ENCODE measurements around the gene SLC9B2. TPM values are rescaled to one million over a fixed set of nuclear protein-coding genes. Genes with fewer than 3 reads are reported as not detected.

The SLC9B2 gene
- total RNA-seq, 6 experiments from 2014 or later, result 15.4 to 22.0 (median 17.5) TPM

DNA sequence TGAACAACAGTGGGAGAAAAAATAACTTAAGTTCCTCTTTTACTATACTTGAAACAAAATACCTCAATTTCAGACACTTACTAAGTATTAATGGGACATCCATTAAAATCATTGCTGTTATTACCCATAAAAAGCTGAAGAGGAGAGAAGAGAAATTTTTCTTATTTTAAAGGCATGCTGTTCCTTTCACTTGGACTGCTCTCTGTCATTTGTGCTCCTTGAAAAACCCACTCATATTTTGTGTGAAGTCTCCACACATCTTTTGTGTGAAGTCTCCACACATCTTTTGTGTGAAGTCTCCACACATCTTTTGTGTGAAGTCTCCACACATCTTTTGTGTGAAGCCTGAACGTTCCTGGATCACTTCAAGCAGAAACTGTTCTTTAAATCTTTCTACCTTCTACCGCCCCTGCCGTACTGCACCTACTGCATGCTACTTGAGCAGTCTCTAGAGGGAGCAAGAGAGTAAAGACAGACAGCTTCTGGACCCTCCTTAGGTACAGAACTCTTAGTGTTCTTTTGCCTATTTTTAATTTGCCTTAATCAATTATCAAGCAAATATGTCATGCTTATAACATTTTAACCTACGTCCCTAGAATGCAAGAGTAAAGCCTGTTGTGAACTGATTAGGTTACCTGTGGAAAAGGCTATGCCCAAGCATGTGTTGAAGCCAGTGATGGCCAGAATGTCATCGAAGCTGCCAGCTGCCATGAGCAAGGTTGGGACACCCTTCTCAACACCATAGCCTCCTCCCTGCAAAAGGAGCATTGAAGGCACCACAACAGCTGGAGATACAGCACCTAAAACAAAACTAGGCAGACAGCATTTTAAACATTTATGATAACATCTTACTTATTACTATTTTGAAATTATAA is 29.9 kb downstream of the SLC9B2 start:
- Mint-ChIP-seq H3K27me3 (ENCODE audit: insufficient read depth) (no peaks in the 10 kb centered on the region), H3K4me1 (ENCODE audit: low read depth) (peaks cover 11% of the 10 kb centered on the region), H3K4me3 (no peak overlapping the region), H3K27ac (no peak overlapping the region), H3K36me3 (ENCODE audit: low read depth) (no peaks in the 10 kb centered on the region; the same call in none of the 2 replicates), H3K9me3 (no peaks in the 10 kb centered on the region)
- TF ChIP-seq, protein P1, sequence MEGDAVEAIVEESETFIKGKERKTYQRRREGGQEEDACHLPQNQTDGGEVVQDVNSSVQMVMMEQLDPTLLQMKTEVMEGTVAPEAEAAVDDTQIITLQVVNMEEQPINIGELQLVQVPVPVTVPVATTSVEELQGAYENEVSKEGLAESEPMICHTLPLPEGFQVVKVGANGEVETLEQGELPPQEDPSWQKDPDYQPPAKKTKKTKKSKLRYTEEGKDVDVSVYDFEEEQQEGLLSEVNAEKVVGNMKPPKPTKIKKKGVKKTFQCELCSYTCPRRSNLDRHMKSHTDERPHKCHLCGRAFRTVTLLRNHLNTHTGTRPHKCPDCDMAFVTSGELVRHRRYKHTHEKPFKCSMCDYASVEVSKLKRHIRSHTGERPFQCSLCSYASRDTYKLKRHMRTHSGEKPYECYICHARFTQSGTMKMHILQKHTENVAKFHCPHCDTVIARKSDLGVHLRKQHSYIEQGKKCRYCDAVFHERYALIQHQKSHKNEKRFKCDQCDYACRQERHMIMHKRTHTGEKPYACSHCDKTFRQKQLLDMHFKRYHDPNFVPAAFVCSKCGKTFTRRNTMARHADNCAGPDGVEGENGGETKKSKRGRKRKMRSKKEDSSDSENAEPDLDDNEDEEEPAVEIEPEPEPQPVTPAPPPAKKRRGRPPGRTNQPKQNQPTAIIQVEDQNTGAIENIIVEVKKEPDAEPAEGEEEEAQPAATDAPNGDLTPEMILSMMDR (IDR thresholded peaks at IDR 0.05), result peak; percentile 79
- peak; percentile 41 for DNase-seq

DNA sequence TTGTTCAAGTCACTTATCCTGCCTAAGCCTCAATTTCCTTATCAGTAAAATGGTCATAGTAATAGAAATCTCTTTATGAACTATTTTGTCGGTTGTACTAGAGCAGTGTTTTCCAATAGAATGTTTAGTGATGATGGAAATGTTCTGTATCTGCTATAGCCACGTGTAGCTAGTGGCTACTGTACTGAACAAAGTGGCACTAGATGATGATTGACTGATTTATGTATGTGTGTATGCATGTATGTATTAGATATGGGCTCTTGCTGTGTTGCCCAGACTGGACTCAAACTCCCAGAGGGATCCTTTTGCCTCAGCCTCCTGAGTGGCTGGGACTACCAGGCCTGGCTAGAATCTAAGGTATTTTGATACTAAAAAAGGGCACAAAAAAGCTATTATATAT is 32.4 kb downstream of the SLC9B2 start:
- DNase-seq, result no peak
- no peak overlapping the region for H3K4me3 Mint-ChIP-seq
- no peaks in the 10 kb centered on the region for H3K27me3 Mint-ChIP-seq (ENCODE audit: insufficient read depth)
- no peaks in the 10 kb centered on the region for H3K9me3 Mint-ChIP-seq
- H3K4me1 Mint-ChIP-seq (ENCODE audit: low read depth), result no peaks in the 10 kb centered on the region
- TF ChIP-seq, protein P1 (IDR thresholded peaks at IDR 0.05), result no peak
- H3K27ac Mint-ChIP-seq, result no peak overlapping the region
- no peaks in the 10 kb centered on the region; the same call in none of the 2 replicates for H3K36me3 Mint-ChIP-seq (ENCODE audit: low read depth)

DNA sequence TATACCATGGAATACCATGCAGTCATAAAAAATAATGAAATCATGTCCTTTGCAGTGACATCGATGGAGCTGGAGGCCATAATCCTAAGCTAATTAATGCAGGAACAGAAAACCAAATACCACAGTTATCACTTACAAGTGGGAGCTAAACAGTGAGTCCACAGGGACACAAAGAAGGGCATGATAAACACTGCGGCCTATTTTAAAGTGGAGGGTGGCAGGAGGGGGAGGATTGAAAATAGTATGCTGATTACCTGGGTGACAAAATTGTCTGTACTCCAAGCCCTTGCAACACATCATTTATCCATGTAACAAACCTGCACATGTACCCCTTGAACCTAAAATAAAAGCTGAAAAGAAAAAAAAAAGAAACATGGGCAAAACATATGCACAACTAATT is 40.4 kb downstream of the SLC9B2 start:
- Mint-ChIP-seq H3K9me3 (no peaks in the 10 kb centered on the region), H3K4me3 (no peak overlapping the region), H3K36me3 (ENCODE audit: low read depth) (peaks cover 12% of the 10 kb centered on the region), H3K27me3 (ENCODE audit: insufficient read depth) (no peaks in the 10 kb centered on the region), H3K4me1 (ENCODE audit: low read depth) (no peaks in the 10 kb centered on the region), H3K27ac (no peak overlapping the region)
- TF ChIP-seq, protein P1 (IDR thresholded peaks at IDR 0.05), result no peak
- DNase-seq, result no peak

DNA sequence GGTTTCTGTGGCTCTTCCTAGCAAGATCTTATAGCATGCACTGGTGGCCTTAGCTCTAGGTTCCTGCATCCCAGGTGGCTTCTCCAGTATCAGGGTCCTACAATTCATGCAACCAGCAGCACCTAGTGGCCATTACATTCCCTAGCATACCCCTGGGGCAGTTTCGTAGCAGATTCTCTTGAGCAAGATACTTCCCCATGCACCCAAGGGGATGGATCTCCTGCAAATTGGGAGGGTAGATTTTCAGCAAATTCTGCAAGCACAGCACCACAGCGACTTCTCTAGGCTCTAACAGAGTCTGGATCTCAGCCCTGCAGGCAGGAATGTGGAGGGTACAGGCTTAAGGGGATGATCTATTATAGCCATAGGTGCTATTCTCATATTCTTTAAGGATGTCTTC is 44.0 kb downstream of the SLC9B2 start:
- H3K4me3 Mint-ChIP-seq, result no peak overlapping the region
- TF ChIP-seq, protein P1 (IDR thresholded peaks at IDR 0.05), result peak; percentile 76
- H3K27ac Mint-ChIP-seq, result no peak overlapping the region
- peaks cover 12% of the 10 kb centered on the region; the same call in 1 of the 2 replicates for H3K36me3 Mint-ChIP-seq (ENCODE audit: low read depth)
- peak; percentile 28 for DNase-seq
- no peaks in the 10 kb centered on the region for H3K4me1 Mint-ChIP-seq (ENCODE audit: low read depth)
- H3K27me3 Mint-ChIP-seq (ENCODE audit: insufficient read depth), result no peaks in the 10 kb centered on the region
- H3K9me3 Mint-ChIP-seq, result no peaks in the 10 kb centered on the region

DNA sequence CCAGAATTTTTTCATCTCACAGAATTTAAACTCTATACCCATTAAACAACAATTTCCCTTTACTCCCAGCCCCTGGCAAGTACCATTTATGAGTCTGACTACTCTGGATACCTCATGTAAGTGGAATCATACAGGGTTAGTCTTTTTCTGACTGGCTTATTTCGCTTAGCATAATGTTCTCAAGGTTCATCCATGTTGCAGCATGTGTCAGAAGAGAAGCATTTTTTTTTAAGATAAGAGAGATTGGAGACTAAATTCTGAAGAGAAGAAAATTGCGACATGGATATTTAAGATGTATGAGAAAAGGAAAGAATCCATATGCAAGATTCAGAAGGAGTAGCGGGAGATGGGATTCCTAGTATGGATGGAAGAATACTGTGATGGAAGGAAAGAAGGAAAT is 45.8 kb downstream of the SLC9B2 start:
- peaks cover 6% of the 10 kb centered on the region; the same call in 1 of the 2 replicates for H3K36me3 Mint-ChIP-seq (ENCODE audit: low read depth)
- H3K27ac Mint-ChIP-seq, result no peak overlapping the region
- H3K4me1 Mint-ChIP-seq (ENCODE audit: low read depth), result no peaks in the 10 kb centered on the region
- H3K9me3 Mint-ChIP-seq, result no peaks in the 10 kb centered on the region
- TF ChIP-seq, protein P1 (IDR thresholded peaks at IDR 0.05), result no peak
- H3K27me3 Mint-ChIP-seq (ENCODE audit: insufficient read depth), result no peaks in the 10 kb centered on the region
- H3K4me3 Mint-ChIP-seq, result no peak overlapping the region
- DNase-seq, result no peak
